Kidney (tissue), 14 donors: ENCODE measurements around the gene PHACTR1. TPM values are rescaled to one million over a fixed set of nuclear protein-coding genes. Genes with fewer than 3 reads are reported as not detected.

Experiments used
- DNase-seq, 5 donors: peaks; one replicate each; pipeline ENCODE4 v3.0.0-alpha.2; 2013 to 2020
- FAIRE-seq: peaks from 2 replicates; lab custom pipeline; 2012; peaks lifted over from hg19 to GRCh38; lab: Jason Lieb, UNC
- H3K27ac ChIP-seq, 2 donors: one replicate each; pipeline ENCODE4 v1.7.0; 2013; ENCODE audit warnings: low read depth in 2 of 2, low read length in 2 of 2, inconsistent platforms in 1 of 2
- H3K27me3 ChIP-seq: one replicate; pipeline ENCODE4 v1.7.1; 2013; ENCODE audit warnings: low read length, inconsistent platforms; ENCODE audit not compliant: control insufficient read depth, insufficient read depth
- H3K36me3 ChIP-seq, 3 donors: one replicate each; pipeline versions ENCODE4 v1.7.0 to v1.7.1; 2013; ENCODE audit warnings: low read length in 3 of 3, control low read depth in 1 of 3, inconsistent platforms in 1 of 3; ENCODE audit not compliant: insufficient read depth in 3 of 3, control insufficient read depth in 2 of 3
- H3K4me1 ChIP-seq, 3 donors: one replicate each; pipeline versions ENCODE4 v1.7.0 to v1.7.1; 2013; ENCODE audit warnings: low read length in 3 of 3, inconsistent platforms in 1 of 3, low read depth in 1 of 3; ENCODE audit not compliant: control insufficient read depth in 2 of 3, insufficient read depth in 2 of 3
- H3K4me3 ChIP-seq, 3 donors: one replicate each; pipeline versions ENCODE4 v1.7.0 to v1.8.1; 2013; ENCODE audit warnings: low read length in 3 of 3, control low read depth in 1 of 3, inconsistent platforms in 1 of 3
- H3K9ac ChIP-seq, 3 donors: one replicate each; pipeline versions ENCODE4 v1.7.0 to v1.7.1; 2013; ENCODE audit warnings: low read length in 3 of 3, control low read depth in 1 of 3, inconsistent platforms in 1 of 3
- H3K9me3 ChIP-seq, 3 donors: one replicate each; pipeline versions ENCODE4 v1.7.0 to v1.7.1; 2013; ENCODE audit warnings: low read length in 3 of 3, control low read depth in 1 of 3, inconsistent platforms in 1 of 3; ENCODE audit not compliant: control insufficient read depth in 2 of 3, insufficient read depth in 1 of 3
- intact Hi-C: fragments of 100-400 bp; cut with DNase I; formaldehyde crosslinking; loops from one replicate; pipeline ENCODE4 v1.11.1; 2022
- polyA plus RNA-seq: library from polyadenylated mRNA; stranded (reverse); fragments of 350-450 nt; fragmentation: Illumina TruSeq; extraction: RNeasy Lipid Tissue Mini Kit (QIAGEN cat#74804); gene quantifications from one replicate; pipeline ENCODE4 v1.2.3, GENCODE V29; 2014; ENCODE audit warnings: low read depth, low replicate concordance; ENCODE audit not compliant: insufficient read depth
- total RNA-seq: library from RNA; stranded (reverse); fragmentation: NEBNext Ultra II Directional; extraction: Animal tissue kit (Norgen Biotek cat#: 25700); gene quantifications from one replicate; pipeline ENCODE4 v1.2.1, GENCODE V29; 2021
- TF ChIP-seq, protein P1 (sequence below): IDR thresholded peaks from 3 replicates; pipeline ENCODE4 v1.5.1; 2012; ENCODE audit warnings: mild to moderate bottlenecking, moderate library complexity, borderline replicate concordance; ENCODE audit not compliant: insufficient read depth; ENCODE audit errors: extremely low read depth
- donor health status: control.
- donor health status: control.
- donor health status: control.
- donor health status: control.
- donor health status: control.
- donor health status: DM: yes; HTN: yes; CAD: no.
- donor health status: Normal renal cell carcinoma (clear cell type).

PHACTR1 gene
- total and polyA plus RNA-seq, 2 donors from 2014 or later, result 3.3 to 33.6 TPM

DNA sequence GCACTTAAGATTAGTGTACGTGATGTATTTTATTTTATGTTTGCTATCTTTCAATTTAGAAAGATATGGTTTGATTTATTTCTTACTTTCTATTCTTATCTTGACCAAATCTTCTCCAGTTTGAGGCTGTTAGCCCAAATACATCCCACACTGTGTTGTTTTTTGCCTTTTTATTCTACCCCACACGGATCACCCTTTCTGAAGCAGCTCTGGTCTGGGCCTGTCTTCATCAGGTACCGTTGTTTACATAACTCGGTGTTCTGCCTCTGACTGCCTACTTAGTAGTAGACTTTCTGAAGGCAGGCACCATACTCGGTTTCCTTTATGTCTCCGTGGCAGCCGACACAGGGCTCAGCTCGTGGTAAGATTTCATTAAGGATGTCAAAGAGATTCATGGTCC is 95.0 kb downstream of the PHACTR1 start:
- no peak for DNase-seq
- no peak overlapping the region for H3K27ac ChIP-seq
- no peaks in the 10 kb centered on the region for H3K4me1 ChIP-seq
- TF ChIP-seq, protein P1, sequence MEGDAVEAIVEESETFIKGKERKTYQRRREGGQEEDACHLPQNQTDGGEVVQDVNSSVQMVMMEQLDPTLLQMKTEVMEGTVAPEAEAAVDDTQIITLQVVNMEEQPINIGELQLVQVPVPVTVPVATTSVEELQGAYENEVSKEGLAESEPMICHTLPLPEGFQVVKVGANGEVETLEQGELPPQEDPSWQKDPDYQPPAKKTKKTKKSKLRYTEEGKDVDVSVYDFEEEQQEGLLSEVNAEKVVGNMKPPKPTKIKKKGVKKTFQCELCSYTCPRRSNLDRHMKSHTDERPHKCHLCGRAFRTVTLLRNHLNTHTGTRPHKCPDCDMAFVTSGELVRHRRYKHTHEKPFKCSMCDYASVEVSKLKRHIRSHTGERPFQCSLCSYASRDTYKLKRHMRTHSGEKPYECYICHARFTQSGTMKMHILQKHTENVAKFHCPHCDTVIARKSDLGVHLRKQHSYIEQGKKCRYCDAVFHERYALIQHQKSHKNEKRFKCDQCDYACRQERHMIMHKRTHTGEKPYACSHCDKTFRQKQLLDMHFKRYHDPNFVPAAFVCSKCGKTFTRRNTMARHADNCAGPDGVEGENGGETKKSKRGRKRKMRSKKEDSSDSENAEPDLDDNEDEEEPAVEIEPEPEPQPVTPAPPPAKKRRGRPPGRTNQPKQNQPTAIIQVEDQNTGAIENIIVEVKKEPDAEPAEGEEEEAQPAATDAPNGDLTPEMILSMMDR, result no peak
- H3K27me3 ChIP-seq, result no peaks in the 10 kb centered on the region
- FAIRE-seq, result no peak
- intact Hi-C loops, result no loop called here
- no peaks in the 10 kb centered on the region for H3K36me3 ChIP-seq
- no peak overlapping the region for H3K4me3 ChIP-seq
- no peaks in the 10 kb centered on the region for H3K9me3 ChIP-seq
- no peak overlapping the region for H3K9ac ChIP-seq

DNA sequence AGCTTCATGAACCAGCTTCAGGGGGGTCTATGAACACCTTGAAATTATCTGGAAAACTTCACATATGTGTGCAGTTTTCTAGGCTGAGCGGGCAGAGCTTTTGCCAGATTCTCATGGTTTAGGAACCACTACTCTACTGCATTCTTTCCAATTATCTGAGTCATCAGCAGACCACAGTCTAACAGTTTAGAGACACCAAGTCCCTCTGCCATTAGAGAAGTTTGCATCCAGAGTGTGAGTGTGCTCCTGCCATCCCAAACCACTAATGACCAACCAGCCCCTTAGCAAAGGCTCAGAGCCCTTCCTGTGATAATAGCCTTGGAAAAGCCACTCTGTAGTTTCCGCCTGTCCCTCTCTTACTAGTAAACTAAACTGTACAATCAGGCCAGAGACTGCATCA is 96.8 kb downstream of the PHACTR1 start:
- intact Hi-C loops, result no loop called here
- TF ChIP-seq, protein P1, result no peak
- H3K36me3 ChIP-seq, result no peaks in the 10 kb centered on the region
- H3K9me3 ChIP-seq, result peaks cover 0 to 2% (median 0%) of the 10 kb centered on the region in 3 donors
- H3K27me3 ChIP-seq, result no peaks in the 10 kb centered on the region
- no peak overlapping the region for H3K27ac ChIP-seq
- DNase-seq, result no peak
- no peak overlapping the region for H3K4me3 ChIP-seq
- no peak overlapping the region for H3K9ac ChIP-seq
- no peaks in the 10 kb centered on the region for H3K4me1 ChIP-seq
- no peak for FAIRE-seq

DNA sequence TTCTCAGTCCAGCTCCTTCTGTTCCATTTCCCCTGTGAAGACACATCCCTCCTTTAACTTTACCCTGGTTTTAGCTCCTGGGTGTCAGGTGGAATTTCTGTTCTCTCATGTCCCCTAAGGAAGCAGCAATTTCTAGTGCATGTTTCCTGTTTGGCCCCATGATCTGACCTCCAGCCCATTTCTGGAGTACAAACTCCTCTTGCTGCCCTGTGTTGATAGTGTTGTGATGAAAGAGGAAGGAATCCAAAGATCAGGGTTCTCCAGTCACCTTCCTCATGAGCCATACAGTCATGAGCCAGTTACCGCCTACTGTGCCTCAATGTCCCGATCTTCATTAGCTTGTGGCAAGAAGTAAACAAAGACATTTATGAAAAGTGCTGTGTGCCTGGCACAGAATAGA is 97.4 kb downstream of the PHACTR1 start:
- H3K36me3 ChIP-seq, result no peaks in the 10 kb centered on the region
- H3K9me3 ChIP-seq, result peaks cover 0 to 2% (median 0%) of the 10 kb centered on the region in 3 donors
- no peak overlapping the region for H3K27ac ChIP-seq
- intact Hi-C loops, result no loop called here
- no peak overlapping the region for H3K9ac ChIP-seq
- FAIRE-seq (no peak), DNase-seq (no peak)
- H3K4me3 ChIP-seq, result no peak overlapping the region
- no peaks in the 10 kb centered on the region for H3K4me1 ChIP-seq
- TF ChIP-seq, protein P1, result no peak
- no peaks in the 10 kb centered on the region for H3K27me3 ChIP-seq

DNA sequence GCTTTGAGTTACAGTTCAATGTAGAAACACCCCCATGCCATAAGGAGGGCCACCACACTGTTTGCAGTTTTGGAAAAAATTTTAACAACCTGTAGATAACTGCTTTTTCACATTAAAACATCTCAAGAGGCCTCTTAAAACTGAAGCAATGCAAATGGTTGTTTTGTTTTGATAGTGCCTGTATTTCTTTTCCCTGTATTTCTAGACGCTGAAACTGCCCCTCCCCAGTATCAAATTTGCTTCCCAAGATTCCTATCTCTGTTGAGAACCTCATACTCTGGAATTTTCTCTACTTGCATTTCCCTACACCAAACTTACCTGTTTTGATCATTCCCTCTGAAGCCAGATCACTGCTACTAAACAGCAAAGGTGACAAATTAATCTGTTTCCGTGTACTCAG is 98.5 kb downstream of the PHACTR1 start:
- H3K36me3 ChIP-seq, result no peaks in the 10 kb centered on the region
- DNase-seq, result no peak
- no peak for FAIRE-seq
- no peak overlapping the region for H3K9ac ChIP-seq
- H3K27me3 ChIP-seq, result no peaks in the 10 kb centered on the region
- intact Hi-C loops, result no loop called here
- no peak overlapping the region for H3K4me3 ChIP-seq
- TF ChIP-seq, protein P1, result no peak
- no peaks in the 10 kb centered on the region for H3K4me1 ChIP-seq
- peaks cover 0 to 2% (median 0%) of the 10 kb centered on the region in 3 donors for H3K9me3 ChIP-seq
- H3K27ac ChIP-seq, result no peak overlapping the region
